Esophagus squamous epithelium (tissue), 4 donors: ENCODE results near the gene ZNF451.

Experiments
- POLR2A ChIP-seq, 4 donors: fragments of 450-650 bp; IDR thresholded peaks; one replicate each; pipeline ENCODE4 v1.6.1; 2017; ENCODE audit warnings: antibody characterized with exemption in 4 of 4, mild to moderate bottlenecking in 4 of 4, moderate library complexity in 3 of 4
- TF ChIP-seq, protein P1 (sequence below), 6 experiments: fragments of 450-650 bp in 4 of 6; fragments of 200-600 bp in 2 of 6; sonication (generic) in 2 of 6; IDR thresholded peaks; one replicate each; pipeline ENCODE4 v1.5.1; 2016 to 2019; ENCODE audit warnings: antibody characterized with exemption in 6 of 6, mild to moderate bottlenecking in 4 of 6, moderate library complexity in 4 of 6

DNA sequence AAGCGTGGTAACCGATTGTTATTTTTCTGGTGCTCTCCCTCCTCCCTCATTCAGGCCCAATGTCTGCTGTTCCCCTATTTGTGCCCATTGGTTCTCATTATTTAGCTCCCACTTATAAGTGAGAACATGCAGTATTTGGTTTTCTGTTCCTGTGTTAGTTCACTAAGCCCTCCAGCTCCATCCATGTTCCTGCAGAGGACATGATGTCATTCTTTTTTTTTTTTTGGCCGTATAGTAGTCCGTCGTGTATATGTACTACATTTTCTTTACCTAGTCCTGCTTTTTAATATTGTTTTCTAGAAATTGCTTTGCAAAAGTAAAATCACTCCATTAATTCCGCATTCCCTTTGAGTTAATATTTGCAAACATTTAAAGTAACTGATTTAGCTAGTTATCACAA lies 23.1 kb downstream of the ZNF451 start:
- TF ChIP-seq, protein P1, sequence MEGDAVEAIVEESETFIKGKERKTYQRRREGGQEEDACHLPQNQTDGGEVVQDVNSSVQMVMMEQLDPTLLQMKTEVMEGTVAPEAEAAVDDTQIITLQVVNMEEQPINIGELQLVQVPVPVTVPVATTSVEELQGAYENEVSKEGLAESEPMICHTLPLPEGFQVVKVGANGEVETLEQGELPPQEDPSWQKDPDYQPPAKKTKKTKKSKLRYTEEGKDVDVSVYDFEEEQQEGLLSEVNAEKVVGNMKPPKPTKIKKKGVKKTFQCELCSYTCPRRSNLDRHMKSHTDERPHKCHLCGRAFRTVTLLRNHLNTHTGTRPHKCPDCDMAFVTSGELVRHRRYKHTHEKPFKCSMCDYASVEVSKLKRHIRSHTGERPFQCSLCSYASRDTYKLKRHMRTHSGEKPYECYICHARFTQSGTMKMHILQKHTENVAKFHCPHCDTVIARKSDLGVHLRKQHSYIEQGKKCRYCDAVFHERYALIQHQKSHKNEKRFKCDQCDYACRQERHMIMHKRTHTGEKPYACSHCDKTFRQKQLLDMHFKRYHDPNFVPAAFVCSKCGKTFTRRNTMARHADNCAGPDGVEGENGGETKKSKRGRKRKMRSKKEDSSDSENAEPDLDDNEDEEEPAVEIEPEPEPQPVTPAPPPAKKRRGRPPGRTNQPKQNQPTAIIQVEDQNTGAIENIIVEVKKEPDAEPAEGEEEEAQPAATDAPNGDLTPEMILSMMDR (IDR thresholded peaks at IDR 0.05) = no peak
- TF ChIP-seq POLR2A (IDR thresholded peaks at IDR 0.05) = no peak
